ENCODE data around the gene DLL3. TPM values are rescaled to one million over a fixed set of nuclear protein-coding genes. Genes with fewer than 3 reads are reported as not detected.

Gene DLL3
- total RNA-seq, 1 donor from 2014 or later, result 0.51 TPM

- intact Hi-C loops (cut with micrococcal nuclease), result no loop called here
Measured at GRCh38 chr19:39544226-39544903, 45.6 kb downstream of the DLL3 start.

GRCh38 chr19:39544911-39545310 lies 46.2 kb downstream of the DLL3 start:
- intact Hi-C loops (cut with micrococcal nuclease), result no loop called here

GRCh38 chr19:39546599-39546998 lies 47.9 kb downstream of the DLL3 start:
- intact Hi-C loops (cut with micrococcal nuclease), result no loop called here

GRCh38 chr19:39550197-39550596 lies 51.5 kb downstream of the DLL3 start:
- intact Hi-C loops (cut with micrococcal nuclease), result loop anchor here (2.0 kb wide), 2 partner anchors 217 to 295 kb away; no protein-coding TSS in a partner anchor

- intact Hi-C loops (cut with micrococcal nuclease), result loop anchor here (2.0 kb wide), 1 partner anchor 74 kb away; no protein-coding TSS in a partner anchor
Measured at GRCh38 chr19:39553082-39553652, 54.4 kb downstream of the DLL3 start.

GRCh38 chr19:39554701-39555311 lies 56.1 kb downstream of the DLL3 start:
- intact Hi-C loops (cut with micrococcal nuclease), result no loop called here

- intact Hi-C loops (cut with micrococcal nuclease), result no loop called here
Measured at GRCh38 chr19:39555883-39556282, 57.1 kb downstream of the DLL3 start.

Other genes with a start within 250 kb of the DLL3 start
- not detected in 2 replicates for gene IFNL2, start 230.6 kb upstream of the DLL3 start, total RNA-seq
- gene IFNL1, start 202.5 kb upstream of the DLL3 start, total RNA-seq, result not detected in 2 replicates
- 2.8 and 3.6 TPM in 2 replicates for gene LRFN1, start 178.1 kb upstream of the DLL3 start, total RNA-seq
- 508 and 516 TPM in 2 replicates for gene GMFG, start 162.9 kb upstream of the DLL3 start, total RNA-seq
- gene SAMD4B, start 156.5 kb upstream of the DLL3 start, total RNA-seq, result 55.5 and 56.0 TPM in 2 replicates
- gene PAF1, start 107.8 kb upstream of the DLL3 start, total RNA-seq, result 42.7 and 44.2 TPM in 2 replicates
- 41.5 and 46.8 TPM in 2 replicates for gene MED29, start 107.6 kb upstream of the DLL3 start, total RNA-seq
- 74.5 and 80.1 TPM in 2 replicates for gene ZFP36, start 92.1 kb upstream of the DLL3 start, total RNA-seq
- gene PLEKHG2, start 86.3 kb upstream of the DLL3 start, total RNA-seq, result 66.5 and 70.5 TPM in 2 replicates
- 1,962 and 2,021 TPM in 2 replicates for gene RPS16, start 63.0 kb upstream of the DLL3 start, total RNA-seq
- gene SUPT5H, start 53.4 kb upstream of the DLL3 start, total RNA-seq, result 172 and 181 TPM in 2 replicates
- 67.6 and 68.0 TPM in 2 replicates for gene TIMM50, start 18.1 kb upstream of the DLL3 start, total RNA-seq
- not detected in 2 replicates for gene SELENOV, start 16.2 kb downstream of the DLL3 start, total RNA-seq
- 2.6 and 3.6 TPM in 2 replicates for gene EID2B, start 33.9 kb downstream of the DLL3 start, total RNA-seq
- gene EID2, start 41.2 kb downstream of the DLL3 start, total RNA-seq, result 15.3 and 18.2 TPM in 2 replicates
- not detected in 2 replicates for gene LGALS13, start 103.6 kb downstream of the DLL3 start, total RNA-seq
- not detected in 2 replicates for gene LGALS16, start 157.0 kb downstream of the DLL3 start, total RNA-seq
- 0.27 and 0.37 TPM in 2 replicates for gene LGALS14, start 205.5 kb downstream of the DLL3 start, total RNA-seq
- gene CLC, start 239.1 kb downstream of the DLL3 start, total RNA-seq, result 0.83 and 2.3 TPM in 2 replicates